MCF 10A (cell line): ENCODE measurements around the gene KCNIP1. TPM values are rescaled to one million over a fixed set of nuclear protein-coding genes. Genes with fewer than 3 reads are reported as not detected.
A peak's percentile ranks its signal among the peaks of the same experiment; 100 is the strongest.

ENCODE experiments used
- BruUV-seq: library from RNA; stranded (reverse); fragments of 400-500 nt; replicated peaks from 2 replicates; lab custom pipeline; 2021; lab: Mats Ljungman, UMichigan
- CTCF ChIA-PET: fragments of 300-600 bp; sonication (Branson Sonifier 250); formaldehyde crosslinking; extraction: SDS; loops from one replicate; lab custom pipeline; 2021; ENCODE audit warnings: antibody characterized with exemption, inconsistent platforms; lab: Yijun Ruan, JAX
- POLR2A ChIA-PET: fragments of 300-600, 350-650 bp; sonication (Branson Sonifier 250); formaldehyde crosslinking; extraction: SDS; loops from one replicate; lab custom pipeline; 2020; ENCODE audit warnings: antibody characterized with exemption, inconsistent platforms; lab: Yijun Ruan, JAX
- DNase-seq: peaks from one replicate; pipeline ENCODE4 v3.0.0-alpha.2; 2018; ENCODE audit not compliant: unreplicated experiment
- H3K27ac Mint-ChIP-seq: one replicate; pipeline ENCODE4 v1.8.0; 2022; ENCODE audit warnings: mild to moderate bottlenecking, low read depth, mixed read lengths; ENCODE audit not compliant: unreplicated experiment
- H3K27me3 Mint-ChIP-seq: one replicate; pipeline ENCODE4 v1.8.0; 2022; ENCODE audit warnings: mixed read lengths; ENCODE audit not compliant: insufficient read depth, unreplicated experiment
- H3K36me3 Mint-ChIP-seq: one replicate; pipeline ENCODE4 v1.8.0; 2022; ENCODE audit warnings: mild to moderate bottlenecking, moderate library complexity, mixed read lengths; ENCODE audit not compliant: insufficient read depth, unreplicated experiment
- H3K4me1 Mint-ChIP-seq: one replicate; pipeline ENCODE4 v1.8.0; 2022; ENCODE audit warnings: mixed read lengths; ENCODE audit not compliant: insufficient read depth, unreplicated experiment
- H3K4me3 Mint-ChIP-seq: one replicate; pipeline ENCODE4 v1.8.0; 2022; ENCODE audit warnings: mild to moderate bottlenecking, moderate library complexity, mixed read lengths; ENCODE audit not compliant: unreplicated experiment
- H3K9me3 Mint-ChIP-seq: one replicate; pipeline ENCODE4 v1.8.0; 2022; ENCODE audit warnings: mixed read lengths; ENCODE audit not compliant: unreplicated experiment
- intact Hi-C: fragments of 100-400 bp; cut with micrococcal nuclease; formaldehyde crosslinking; loops from 2 replicates; pipeline ENCODE4 v1.14.1; 2022
- total RNA-seq: library from RNA; stranded (reverse); gene quantifications from 2 replicates; pipeline ENCODE4 v1.2.3, GENCODE V29; 2022
- TF ChIP-seq, protein P1 (sequence below): fragments of 200-600 bp; IDR thresholded peaks from one replicate; pipeline ENCODE4 v1.8.0; 2022; ENCODE audit warnings: antibody characterized with exemption, mild to moderate bottlenecking; ENCODE audit not compliant: unreplicated experiment

Gene KCNIP1
- total RNA-seq, 1 experiment from 2014 or later, result not detected

DNA sequence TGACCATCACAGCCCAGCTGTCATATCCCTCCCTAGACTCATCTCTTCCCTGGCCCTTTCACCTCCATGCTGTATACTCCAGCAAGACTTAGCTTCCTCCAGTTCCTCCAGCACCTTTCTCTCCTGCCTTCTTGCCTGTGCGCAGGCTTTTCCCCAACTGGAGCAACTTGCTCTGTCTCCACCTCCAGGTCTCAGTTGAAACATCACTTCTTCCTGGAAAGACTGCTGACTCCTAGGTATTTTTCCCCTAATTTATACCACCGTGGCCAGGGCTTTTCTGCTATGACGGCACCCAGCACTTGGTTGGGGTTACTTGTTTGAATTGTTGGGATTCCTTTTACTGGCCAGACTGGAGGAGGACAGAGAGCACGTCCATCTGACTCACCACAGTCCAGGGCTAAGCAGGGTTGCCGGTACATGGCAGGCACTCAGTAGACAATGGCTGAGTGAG lies 67.5 kb downstream of the KCNIP1 start:
- Mint-ChIP-seq H3K9me3 (no peaks in the 10 kb centered on the region), H3K4me1 (peaks cover 5% of the 10 kb centered on the region), H3K27ac (no peak overlapping the region), H3K36me3 (no peaks in the 10 kb centered on the region), H3K27me3 (peaks cover 68% of the 10 kb centered on the region), H3K4me3 (no peak overlapping the region)
- DNase-seq, result peak; percentile 36
- POLR2A ChIA-PET, result no interaction called here
- intact Hi-C loops, result loop anchor here (5.0 kb wide), 1 partner anchor 134 kb away; no protein-coding TSS in a partner anchor
- TF ChIP-seq, protein P1, sequence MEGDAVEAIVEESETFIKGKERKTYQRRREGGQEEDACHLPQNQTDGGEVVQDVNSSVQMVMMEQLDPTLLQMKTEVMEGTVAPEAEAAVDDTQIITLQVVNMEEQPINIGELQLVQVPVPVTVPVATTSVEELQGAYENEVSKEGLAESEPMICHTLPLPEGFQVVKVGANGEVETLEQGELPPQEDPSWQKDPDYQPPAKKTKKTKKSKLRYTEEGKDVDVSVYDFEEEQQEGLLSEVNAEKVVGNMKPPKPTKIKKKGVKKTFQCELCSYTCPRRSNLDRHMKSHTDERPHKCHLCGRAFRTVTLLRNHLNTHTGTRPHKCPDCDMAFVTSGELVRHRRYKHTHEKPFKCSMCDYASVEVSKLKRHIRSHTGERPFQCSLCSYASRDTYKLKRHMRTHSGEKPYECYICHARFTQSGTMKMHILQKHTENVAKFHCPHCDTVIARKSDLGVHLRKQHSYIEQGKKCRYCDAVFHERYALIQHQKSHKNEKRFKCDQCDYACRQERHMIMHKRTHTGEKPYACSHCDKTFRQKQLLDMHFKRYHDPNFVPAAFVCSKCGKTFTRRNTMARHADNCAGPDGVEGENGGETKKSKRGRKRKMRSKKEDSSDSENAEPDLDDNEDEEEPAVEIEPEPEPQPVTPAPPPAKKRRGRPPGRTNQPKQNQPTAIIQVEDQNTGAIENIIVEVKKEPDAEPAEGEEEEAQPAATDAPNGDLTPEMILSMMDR, result no peak
- CTCF ChIA-PET, result interaction anchor here (0.6 to 2.3 kb wide), 4 partner anchors 13 to 542 kb away, joined by 3 to 18 read pairs (median 4); no protein-coding TSS in a partner anchor
- BruUV-seq, result no TSS peak

DNA sequence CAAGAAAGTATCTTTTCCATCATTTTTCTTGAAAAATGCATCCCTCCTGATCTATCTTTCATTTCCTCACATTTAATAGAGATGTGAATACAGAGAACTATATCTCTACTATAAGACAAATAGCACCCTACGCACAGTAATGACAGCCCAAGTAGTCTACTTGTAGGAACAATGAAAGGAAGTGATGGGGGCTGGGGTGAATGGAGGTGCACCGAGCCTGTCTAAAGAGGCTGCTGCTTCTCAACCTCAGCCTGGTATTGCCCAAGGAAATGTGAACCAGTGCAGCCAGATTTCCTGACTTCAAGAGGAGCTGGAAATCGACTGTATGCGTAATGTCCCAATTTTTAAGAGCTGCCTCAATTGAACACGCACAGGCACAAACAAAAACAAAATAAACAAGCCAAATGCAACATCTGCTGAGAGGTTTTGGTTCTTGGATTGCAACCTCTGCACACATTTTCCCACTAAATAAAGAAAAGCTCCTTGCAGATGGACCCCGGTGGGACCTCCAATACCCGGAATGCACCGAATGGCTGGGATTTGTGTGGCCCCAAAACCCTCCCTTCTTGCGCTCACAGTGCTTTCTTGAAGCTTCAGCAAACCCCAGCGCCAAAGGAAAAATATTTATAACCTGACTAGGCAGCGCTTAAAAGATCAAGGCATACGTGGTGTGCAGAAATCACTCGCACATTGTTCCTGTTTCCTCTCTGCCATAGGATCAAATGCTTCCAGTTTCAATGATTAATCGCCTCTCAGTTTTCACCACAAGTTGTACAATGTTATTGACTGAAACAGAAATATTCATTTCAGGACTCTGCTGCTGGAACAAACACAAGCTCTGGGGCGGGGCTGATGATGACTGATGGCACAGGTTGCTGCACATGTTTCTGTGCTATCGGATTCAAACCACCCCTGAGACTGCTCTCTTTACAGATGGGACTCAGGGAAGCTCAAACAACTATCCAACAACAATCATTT lies 68.3 kb downstream of the KCNIP1 start:
- TF ChIP-seq, protein P1, result no peak
- no peak for DNase-seq
- ChIA-PET POLR2A (interaction anchor here (0.7 to 1.1 kb wide), 2 partner anchors 10 to 44 kb away, joined by 3 to 4 read pairs; no protein-coding TSS in a partner anchor), CTCF (interaction anchor here (0.6 to 1.8 kb wide), 2 partner anchors 14 to 121 kb away, joined by 3 to 4 read pairs; no protein-coding TSS in a partner anchor)
- peaks cover 5% of the 10 kb centered on the region for H3K4me1 Mint-ChIP-seq
- intact Hi-C loops, result loop anchor here (5.0 kb wide), 1 partner anchor 135 kb away; no protein-coding TSS in a partner anchor
- H3K4me3 Mint-ChIP-seq, result no peak overlapping the region
- no TSS peak for BruUV-seq
- H3K9me3 Mint-ChIP-seq, result no peaks in the 10 kb centered on the region
- no peaks in the 10 kb centered on the region for H3K36me3 Mint-ChIP-seq
- no peak overlapping the region for H3K27ac Mint-ChIP-seq
- peaks cover 63% of the 10 kb centered on the region for H3K27me3 Mint-ChIP-seq

DNA sequence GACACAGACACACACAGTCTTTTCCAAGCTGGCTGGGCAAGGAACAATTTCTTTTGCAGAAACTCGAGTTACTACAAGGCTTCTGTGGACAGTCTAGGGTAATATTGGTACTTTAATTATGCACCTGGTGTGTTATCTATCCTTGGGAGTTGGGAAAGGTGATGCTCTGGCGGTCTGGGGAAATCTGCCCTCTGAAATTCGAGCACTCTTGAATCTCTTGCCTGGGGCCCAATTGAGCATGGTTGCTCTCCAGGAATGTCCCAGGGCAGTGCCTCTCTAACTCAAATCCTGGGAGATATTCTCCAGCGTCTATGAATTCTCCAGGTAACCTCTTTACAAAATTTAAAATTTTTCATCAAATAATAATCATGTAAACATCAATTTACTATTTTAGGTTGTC lies 69.3 kb downstream of the KCNIP1 start:
- Mint-ChIP-seq H3K27me3 (peaks cover 66% of the 10 kb centered on the region), H3K4me1 (peaks cover 5% of the 10 kb centered on the region), H3K4me3 (no peak overlapping the region), H3K36me3 (no peaks in the 10 kb centered on the region), H3K9me3 (peaks cover under 1% of the 10 kb centered on the region), H3K27ac (no peak overlapping the region)
- ChIA-PET CTCF (interaction anchor here (1.5 to 1.8 kb wide), 2 partner anchors 15 kb away, joined by 4 read pairs; no protein-coding TSS in a partner anchor), POLR2A (interaction anchor here (0.7 to 1.1 kb wide), 2 partner anchors 11 to 45 kb away, joined by 3 to 4 read pairs; no protein-coding TSS in a partner anchor)
- TF ChIP-seq, protein P1, result no peak
- intact Hi-C loops, result loop anchor here (5.0 kb wide), 1 partner anchor 136 kb away; no protein-coding TSS in a partner anchor
- no TSS peak for BruUV-seq
- no peak for DNase-seq
